AG09309 (cell line): ENCODE results near the gene MVP.
A peak's percentile ranks its signal among the peaks of the same experiment; 100 is the strongest.

ENCODE experiments used
- DNase-seq: peaks from one replicate; pipeline ENCODE4 v3.0.0-alpha.2; 2010; ENCODE audit warnings: low read depth
- H3K4me3 ChIP-seq: 2 replicates; pipeline ENCODE4 v1.5.1; 2011; ENCODE audit warnings: mild to moderate bottlenecking, low read depth, low read length, moderate library complexity; ENCODE audit not compliant: control insufficient read depth
- TF ChIP-seq, protein P1 (sequence below): IDR thresholded peaks from 2 replicates; pipeline ENCODE4 v1.5.1; 2011; ENCODE audit warnings: mild to moderate bottlenecking, low read depth, low read length, inconsistent platforms; ENCODE audit not compliant: insufficient read depth, control insufficient read depth; ENCODE audit errors: missing control alignments

Gene MVP

DNA sequence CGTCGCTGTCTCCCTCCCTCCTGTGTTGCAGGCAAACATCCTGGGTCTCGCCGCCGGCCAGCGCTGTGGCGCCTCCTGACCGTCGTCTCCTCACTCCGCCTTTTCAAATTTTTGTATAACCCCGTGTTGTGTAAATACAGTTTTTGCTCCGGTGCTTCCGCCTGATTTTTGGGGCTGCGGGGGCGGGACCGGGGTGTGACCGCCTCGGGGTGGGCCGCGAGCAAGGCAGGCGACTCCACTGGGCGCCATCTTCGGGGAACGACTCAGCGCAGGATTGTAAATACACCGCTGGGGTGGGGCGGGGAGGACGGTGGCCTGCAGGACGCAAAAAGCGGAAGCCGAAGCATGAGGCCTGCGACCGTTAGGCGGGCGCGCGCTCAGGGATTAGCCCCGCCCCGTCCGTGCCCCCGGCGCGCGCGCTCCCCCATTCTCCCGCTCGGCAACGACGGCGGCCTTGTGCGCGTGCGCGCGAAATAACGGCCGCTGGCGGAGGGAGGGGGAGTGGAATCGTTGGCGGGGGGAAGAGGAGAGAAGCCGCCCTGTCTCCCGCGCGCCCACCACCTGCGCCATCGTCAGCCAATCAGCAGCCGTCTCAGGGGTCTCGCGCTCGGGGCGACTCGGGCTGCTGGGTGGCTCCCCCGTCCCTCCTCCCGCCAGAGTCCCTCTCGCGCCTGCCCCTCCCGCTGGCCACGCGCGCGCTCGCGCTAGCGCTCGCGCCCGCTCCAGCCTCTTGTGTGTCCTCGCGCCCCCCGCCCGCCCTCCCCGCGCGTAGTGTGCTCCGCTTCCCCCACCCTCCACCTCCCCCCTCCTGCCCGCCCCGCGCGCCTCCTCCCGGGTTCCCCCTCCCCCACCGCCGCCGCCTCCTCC, 14.8 kb upstream of the MVP start:
- DNase-seq: peak; percentile 88
- TF ChIP-seq, protein P1, sequence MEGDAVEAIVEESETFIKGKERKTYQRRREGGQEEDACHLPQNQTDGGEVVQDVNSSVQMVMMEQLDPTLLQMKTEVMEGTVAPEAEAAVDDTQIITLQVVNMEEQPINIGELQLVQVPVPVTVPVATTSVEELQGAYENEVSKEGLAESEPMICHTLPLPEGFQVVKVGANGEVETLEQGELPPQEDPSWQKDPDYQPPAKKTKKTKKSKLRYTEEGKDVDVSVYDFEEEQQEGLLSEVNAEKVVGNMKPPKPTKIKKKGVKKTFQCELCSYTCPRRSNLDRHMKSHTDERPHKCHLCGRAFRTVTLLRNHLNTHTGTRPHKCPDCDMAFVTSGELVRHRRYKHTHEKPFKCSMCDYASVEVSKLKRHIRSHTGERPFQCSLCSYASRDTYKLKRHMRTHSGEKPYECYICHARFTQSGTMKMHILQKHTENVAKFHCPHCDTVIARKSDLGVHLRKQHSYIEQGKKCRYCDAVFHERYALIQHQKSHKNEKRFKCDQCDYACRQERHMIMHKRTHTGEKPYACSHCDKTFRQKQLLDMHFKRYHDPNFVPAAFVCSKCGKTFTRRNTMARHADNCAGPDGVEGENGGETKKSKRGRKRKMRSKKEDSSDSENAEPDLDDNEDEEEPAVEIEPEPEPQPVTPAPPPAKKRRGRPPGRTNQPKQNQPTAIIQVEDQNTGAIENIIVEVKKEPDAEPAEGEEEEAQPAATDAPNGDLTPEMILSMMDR: no peak

DNA sequence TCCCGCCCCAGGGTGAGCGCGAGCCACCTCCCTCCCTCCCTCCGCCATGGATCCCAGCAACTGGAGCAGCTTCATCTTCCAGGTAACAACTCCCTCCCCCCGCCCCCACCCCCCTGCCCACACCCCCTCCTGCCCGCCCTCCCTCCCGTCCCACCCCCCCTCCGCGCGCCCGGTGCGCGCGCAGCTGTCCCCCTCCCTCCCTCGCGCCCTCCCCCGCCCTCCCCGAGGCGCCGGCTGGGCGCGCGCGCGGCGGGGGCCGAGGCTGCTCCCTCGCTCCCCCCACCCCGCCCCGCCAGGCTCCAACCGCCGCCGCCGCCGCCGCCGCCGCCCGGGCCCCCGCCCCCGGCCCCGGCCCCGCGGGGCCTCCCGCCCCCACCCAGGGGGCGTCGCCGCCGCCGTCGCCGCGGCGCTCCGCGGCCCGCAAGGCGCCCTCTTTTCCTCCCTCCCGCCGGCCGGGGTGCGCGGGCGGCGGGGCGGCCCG, 14.1 kb upstream of the MVP start, which contains the start of gene MAZ:
Gene MAZ, plus strand, starts transcription at position 431 of the 481 bp plus-strand sequence. CDS start 173 bp downstream, outside the sequence.
- TF ChIP-seq, protein P1: no peak
- peak within 1 kb of the TSS; percentile 74 for H3K4me3 ChIP-seq
- DNase-seq: peak; percentile 68

More for the DNA sequence above, 14.8 kb upstream of the MVP start:
- peak overlapping the region; percentile 52 for H3K4me3 ChIP-seq

DNA sequence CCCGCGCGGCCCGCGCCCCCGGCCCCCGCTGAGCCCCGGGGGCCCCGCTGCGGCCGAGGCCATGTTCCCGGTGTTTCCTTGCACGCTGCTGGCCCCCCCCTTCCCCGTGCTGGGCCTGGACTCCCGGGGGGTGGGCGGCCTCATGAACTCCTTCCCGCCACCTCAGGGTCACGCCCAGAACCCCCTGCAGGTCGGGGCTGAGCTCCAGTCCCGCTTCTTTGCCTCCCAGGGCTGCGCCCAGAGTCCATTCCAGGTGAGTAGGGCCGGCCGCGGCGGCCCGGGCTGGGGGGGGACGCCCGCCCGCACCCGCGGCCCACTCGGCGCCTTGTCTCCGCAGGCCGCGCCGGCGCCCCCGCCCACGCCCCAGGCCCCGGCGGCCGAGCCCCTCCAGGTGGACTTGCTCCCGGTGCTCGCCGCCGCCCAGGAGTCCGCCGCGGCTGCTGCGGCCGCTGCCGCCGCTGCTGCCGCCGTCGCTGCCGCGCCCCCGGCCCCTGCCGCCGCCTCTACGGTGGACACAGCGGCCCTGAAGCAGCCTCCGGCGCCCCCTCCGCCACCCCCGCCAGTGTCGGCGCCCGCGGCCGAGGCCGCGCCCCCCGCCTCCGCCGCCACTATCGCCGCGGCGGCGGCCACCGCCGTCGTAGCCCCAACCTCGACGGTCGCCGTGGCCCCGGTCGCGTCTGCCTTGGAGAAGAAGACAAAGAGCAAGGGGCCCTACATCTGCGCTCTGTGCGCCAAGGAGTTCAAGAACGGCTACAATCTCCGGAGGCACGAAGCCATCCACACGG, 13.4 kb upstream of the MVP start:
- DNase-seq: no peak
- TF ChIP-seq, protein P1: no peak
- H3K4me3 ChIP-seq: peak overlapping the region; percentile 74

DNA sequence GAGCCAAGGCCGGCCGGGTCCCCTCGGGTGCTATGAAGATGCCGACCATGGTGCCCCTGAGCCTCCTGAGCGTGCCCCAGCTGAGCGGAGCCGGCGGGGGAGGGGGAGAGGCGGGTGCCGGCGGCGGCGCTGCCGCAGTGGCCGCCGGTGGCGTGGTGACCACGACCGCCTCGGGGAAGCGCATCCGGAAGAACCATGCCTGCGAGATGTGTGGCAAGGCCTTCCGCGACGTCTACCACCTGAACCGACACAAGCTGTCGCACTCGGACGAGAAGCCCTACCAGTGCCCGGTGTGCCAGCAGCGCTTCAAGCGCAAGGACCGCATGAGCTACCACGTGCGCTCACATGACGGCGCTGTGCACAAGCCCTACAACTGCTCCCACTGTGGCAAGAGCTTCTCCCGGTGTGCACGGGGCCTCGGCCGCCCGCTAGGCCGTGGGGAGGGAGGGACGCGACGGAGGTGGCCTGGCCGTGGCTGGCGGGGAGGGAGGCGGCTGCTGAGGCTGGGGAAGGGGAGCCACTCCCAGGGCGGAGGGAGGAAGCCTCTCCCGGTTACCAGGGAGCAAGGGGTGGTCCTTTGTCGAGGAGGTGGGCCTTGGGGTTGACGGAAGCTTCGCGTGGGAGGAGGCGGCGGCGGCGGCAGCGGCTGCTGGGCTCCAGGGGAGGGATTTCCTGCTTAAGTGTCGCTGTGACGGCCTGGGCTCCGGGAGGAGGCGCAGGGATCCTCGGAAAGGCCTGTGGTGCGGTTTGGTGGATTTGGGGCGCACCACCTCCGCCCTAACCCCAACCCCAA, 12.6 kb upstream of the MVP start:
- TF ChIP-seq, protein P1: peak; percentile 69
- DNase-seq: peak; percentile 81
- H3K4me3 ChIP-seq: peak overlapping the region; percentile 74

DNA sequence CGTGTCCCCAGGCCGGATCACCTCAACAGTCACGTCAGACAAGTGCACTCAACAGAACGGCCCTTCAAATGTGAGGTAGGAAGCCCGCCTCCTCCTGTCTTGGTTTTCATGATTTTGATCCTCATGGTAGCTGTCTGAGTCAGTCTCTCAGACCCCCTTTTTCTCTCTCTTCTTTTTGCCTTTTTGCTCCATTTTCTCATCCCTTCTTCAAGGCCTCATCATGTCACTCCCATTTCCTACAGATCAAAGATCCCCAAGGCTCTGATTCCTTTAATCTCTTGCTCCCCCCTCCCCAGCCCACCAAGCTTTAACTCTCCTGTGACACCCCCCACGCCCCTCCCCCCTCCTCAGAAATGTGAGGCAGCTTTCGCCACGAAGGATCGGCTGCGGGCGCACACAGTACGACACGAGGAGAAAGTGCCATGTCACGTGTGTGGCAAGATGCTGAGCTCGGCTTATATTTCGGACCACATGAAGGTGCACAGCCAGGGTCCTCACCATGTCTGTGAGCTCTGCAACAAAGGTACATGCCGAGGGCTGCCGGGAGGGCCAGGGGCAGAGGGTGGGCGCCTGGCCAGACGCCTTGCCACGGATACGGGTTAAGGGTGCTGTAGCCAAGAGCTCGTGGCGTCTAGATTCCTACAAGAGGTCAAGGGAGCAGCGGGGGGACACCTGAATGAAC, 11.9 kb upstream of the MVP start:
- no peak for DNase-seq
- H3K4me3 ChIP-seq: peak overlapping the region; percentile 74
- TF ChIP-seq, protein P1: no peak
